ENCODE results near the gene NEDD9. TPM values are rescaled to one million over a fixed set of nuclear protein-coding genes. Genes with fewer than 3 reads are reported as not detected.

The NEDD9 gene
- polyA plus RNA-seq, 4 donors: 54.8 to 69.2 (median 67.2) TPM

- no peak for DNase-seq (ENCODE audit: low read depth in 4 of 4, low spot score in 2 of 4)
Measured at GRCh38 chr6:11183761-11184362, 48.6 kb downstream of the NEDD9 start.

- no peak for DNase-seq (ENCODE audit: low read depth in 4 of 4, low spot score in 2 of 4)
Measured at GRCh38 chr6:11181478-11182136, 50.9 kb downstream of the NEDD9 start.

- DNase-seq (ENCODE audit: low read depth in 4 of 4, low spot score in 2 of 4): no peak
Measured at GRCh38 chr6:11179419-11180202, 52.9 kb downstream of the NEDD9 start.

GRCh38 chr6:11179088-11179418 is 53.4 kb downstream of the NEDD9 start:
- no peak for DNase-seq (ENCODE audit: low read depth in 4 of 4, low spot score in 2 of 4)

- no peak for DNase-seq (ENCODE audit: low read depth in 4 of 4, low spot score in 2 of 4)
Measured at GRCh38 chr6:11177271-11177670, 55.2 kb downstream of the NEDD9 start.

GRCh38 chr6:11174242-11174611 is 58.2 kb downstream of the NEDD9 start:
- DNase-seq (ENCODE audit: low read depth in 4 of 4, low spot score in 2 of 4): no peak

GRCh38 chr6:11172501-11173327 is 59.8 kb downstream of the NEDD9 start:
- peak in 2 of 4 donors; percentile 50 to 62 for DNase-seq (ENCODE audit: low read depth in 4 of 4, low spot score in 2 of 4)

- no peak for DNase-seq (ENCODE audit: low read depth in 4 of 4, low spot score in 2 of 4)
Measured at GRCh38 chr6:11171952-11172351, 60.5 kb downstream of the NEDD9 start.

GRCh38 chr6:11168091-11168635 is 64.3 kb downstream of the NEDD9 start:
- no peak for DNase-seq (ENCODE audit: low read depth in 4 of 4, low spot score in 2 of 4)

GRCh38 chr6:11166948-11167347 is 65.5 kb downstream of the NEDD9 start:
- DNase-seq (ENCODE audit: low read depth in 4 of 4, low spot score in 2 of 4): no peak

- no peak for DNase-seq (ENCODE audit: low read depth in 4 of 4, low spot score in 2 of 4)
Measured at GRCh38 chr6:11164717-11165646, 67.5 kb downstream of the NEDD9 start.

- no peak for DNase-seq (ENCODE audit: low read depth in 4 of 4, low spot score in 2 of 4)
Measured at GRCh38 chr6:11163932-11164331, 68.5 kb downstream of the NEDD9 start.

GRCh38 chr6:11162262-11162661 is 70.2 kb downstream of the NEDD9 start:
- DNase-seq (ENCODE audit: low read depth in 4 of 4, low spot score in 2 of 4): no peak

GRCh38 chr6:11161031-11161956 is 71.2 kb downstream of the NEDD9 start:
- no peak for DNase-seq (ENCODE audit: low read depth in 4 of 4, low spot score in 2 of 4)

GRCh38 chr6:11160199-11160598 is 72.3 kb downstream of the NEDD9 start:
- no peak for DNase-seq (ENCODE audit: low read depth in 4 of 4, low spot score in 2 of 4)

GRCh38 chr6:11155589-11155988 is 76.9 kb downstream of the NEDD9 start:
- DNase-seq (ENCODE audit: low read depth in 4 of 4, low spot score in 2 of 4): no peak

- no peak for DNase-seq (ENCODE audit: low read depth in 4 of 4, low spot score in 2 of 4)
Measured at GRCh38 chr6:11153447-11153846, 79.0 kb downstream of the NEDD9 start.

- DNase-seq (ENCODE audit: low read depth in 4 of 4, low spot score in 2 of 4): no peak
Measured at GRCh38 chr6:11152581-11152980, 79.9 kb downstream of the NEDD9 start.

GRCh38 chr6:11151488-11151887 is 81.0 kb downstream of the NEDD9 start:
- no peak for DNase-seq (ENCODE audit: low read depth in 4 of 4, low spot score in 2 of 4)

All from left renal cortex interstitium (tissue), 4 donors.